H1 (cell line): ENCODE measurements around the gene SPTBN5. TPM values are rescaled to one million over a fixed set of nuclear protein-coding genes. Genes with fewer than 3 reads are reported as not detected.

Source experiments
- CBX5 ChIP-seq: fragments of 300-800, 300-1000 bp; sonication (generic); IDR thresholded peaks from 2 replicates; pipeline ENCODE4 v1.7.1; 2016; ENCODE audit warnings: antibody characterized with exemption, low read length, low read depth
- FOSL1 ChIP-seq: IDR thresholded peaks from 2 replicates; pipeline ENCODE4 v1.6.1; 2011; ENCODE audit warnings: mild to moderate bottlenecking, low read depth, low read length, moderate library complexity; ENCODE audit not compliant: insufficient read depth
- POU5F1 ChIP-seq: IDR thresholded peaks from 2 replicates; pipeline ENCODE4 v1.6.1; 2011; ENCODE audit warnings: low read depth, mild to moderate bottlenecking, low read length, moderate library complexity
- RBBP5 ChIP-seq: IDR thresholded peaks from 2 replicates; pipeline ENCODE4 v1.7.1; 2012; ENCODE audit warnings: low read depth, mild to moderate bottlenecking, inconsistent platforms, low read length, moderate library complexity, borderline replicate concordance
- SP4 ChIP-seq: IDR thresholded peaks from 2 replicates; pipeline ENCODE4 v1.6.1; 2012; ENCODE audit warnings: low read length, inconsistent platforms
- polyA plus RNA-seq, 7 experiments: library from polyadenylated mRNA; depleted of rRNA in 3 of 7; stranded (reverse) in 5 of 7; unstranded in 2 of 7; fragments of >200 nt in 5 of 7; fragments of 200-250 nt in 2 of 7; gene quantifications; 1 replicate in 5 of 7; 2 replicates in 1 of 7; 4 replicates in 1 of 7; pipeline versions ENCODE4 v1.2.1 to v1.2.3, GENCODE V29; 2011 to 2013; ENCODE audit warnings: missing spikeins in 2 of 7, mixed read lengths in 2 of 7
- total RNA-seq: library from RNA; stranded (reverse); fragmentation: NEBNext Ultra II Directional; extraction: Animal tissue kit (Norgen Biotek cat#: 25700); gene quantifications from 2 replicates; pipeline ENCODE4 v1.2.1, GENCODE V29; 2021

Gene SPTBN5
- total and polyA plus RNA-seq, 2 of the 8 experiments (the other 6 are each of a cell fraction or from before 2014, with no cell fraction given): 0.32 to 0.84 TPM

- TF ChIP-seq CBX5 (no peak), SP4 (no peak), FOSL1 (no peak), POU5F1 (no peak), RBBP5 (no peak)
Observed at GRCh38 chr15:41925086-41925608, 31.3 kb upstream of the SPTBN5 start (continued).
